Endometrial microvascular endothelial cells (primary cell): Measurements from ENCODE around the gene HRC. TPM values are rescaled to one million over a fixed set of nuclear protein-coding genes. Genes with fewer than 3 reads are reported as not detected.
"Not testable (repeated sequence)": the region's sequence is repeated elsewhere in the genome, so short reads cannot be mapped to it uniquely, and the experiment has no call there.

Experiments used
- in situ Hi-C: cut with HindIII; loops from 2 replicates; pipeline ENCODE4 v1.10.0; 2017; ENCODE audit warnings: low sequenced_read_pairs, low pct_unique_long_range_greater_than_20kb; ENCODE audit errors: inconsistent ontology term
- total RNA-seq: library from RNA; depleted of rRNA; stranded (reverse); fragments of >200 nt; gene quantifications from one replicate; pipeline ENCODE4 v1.2.3, GENCODE V29; 2015; ENCODE audit errors: inconsistent ontology term

Gene HRC
- total RNA-seq, 1 donor from 2014 or later, result not detected

DNA sequence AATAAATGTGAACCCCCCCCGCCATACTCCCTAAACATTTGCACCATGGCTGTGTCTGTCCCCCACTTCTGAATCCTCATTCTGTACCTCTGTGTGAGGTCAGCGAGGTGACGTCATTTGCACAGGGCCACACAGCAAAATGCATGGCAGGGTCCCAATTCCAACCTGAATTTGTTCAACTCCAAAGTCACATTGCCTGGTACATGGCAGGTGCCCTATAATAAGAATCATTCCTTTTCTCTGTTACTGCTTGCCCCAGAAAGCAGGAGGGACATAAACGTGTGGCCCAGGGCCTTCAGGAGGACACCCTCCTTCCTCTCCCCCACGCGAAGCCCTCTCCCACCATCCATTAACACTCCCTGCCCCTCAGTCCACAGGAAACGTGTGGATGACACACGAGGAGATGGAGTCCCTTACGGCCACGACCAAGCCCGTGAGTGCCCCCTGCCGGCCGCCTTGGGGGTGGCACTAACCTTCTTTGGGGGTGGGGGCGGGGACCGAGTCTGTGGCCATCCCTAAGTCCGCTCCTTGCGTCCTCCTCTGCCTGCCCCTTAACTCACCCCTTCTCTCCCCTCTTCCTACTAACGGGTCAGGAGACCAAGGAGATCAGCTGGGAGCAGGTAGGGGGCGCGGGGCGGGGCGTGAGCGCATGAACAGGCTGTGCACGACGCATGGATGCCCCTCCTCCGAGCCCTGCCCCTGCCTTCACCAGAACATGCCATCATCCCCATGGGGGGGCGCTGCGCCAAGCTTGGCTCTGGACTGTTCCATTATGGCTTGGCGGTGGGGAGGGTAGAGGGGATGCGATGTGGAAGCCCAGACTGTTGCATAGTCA lies 9.4 kb downstream of the HRC start:
- in situ Hi-C loops, result loop anchor here (10.0 kb wide), 1 partner anchor 49 kb away; no protein-coding TSS in a partner anchor

DNA sequence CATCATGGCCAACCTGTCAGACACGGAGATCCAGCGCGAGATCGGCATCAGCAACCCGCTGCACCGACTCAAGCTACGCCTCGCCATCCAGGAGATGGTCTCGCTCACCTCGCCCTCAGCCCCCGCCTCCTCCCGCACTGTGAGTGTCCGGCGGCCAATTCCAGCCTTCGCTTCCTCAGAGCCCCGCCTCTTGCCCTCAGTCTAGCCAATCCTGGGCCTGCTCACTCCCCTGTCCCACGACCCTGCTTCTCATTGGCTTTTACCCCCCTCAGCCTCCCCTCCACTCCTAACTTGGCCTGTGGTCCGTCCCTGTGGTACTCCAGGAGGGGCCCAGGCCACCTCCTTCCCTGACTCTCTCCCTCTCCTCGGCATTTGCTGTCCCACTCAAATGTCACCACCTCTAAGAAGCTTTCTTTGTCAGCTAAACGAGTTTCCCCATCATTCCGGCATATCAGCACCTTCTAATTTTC lies 12.3 kb downstream of the HRC start:
- in situ Hi-C loops, result loop anchor here (10.0 kb wide), 1 partner anchor 52 kb away; no protein-coding TSS in a partner anchor

GRCh38 chr19:49141352-49141751 lies 13.8 kb downstream of the HRC start:
- in situ Hi-C loops, result loop anchor here (10.0 kb wide), 1 partner anchor 53 kb away; no protein-coding TSS in a partner anchor

DNA sequence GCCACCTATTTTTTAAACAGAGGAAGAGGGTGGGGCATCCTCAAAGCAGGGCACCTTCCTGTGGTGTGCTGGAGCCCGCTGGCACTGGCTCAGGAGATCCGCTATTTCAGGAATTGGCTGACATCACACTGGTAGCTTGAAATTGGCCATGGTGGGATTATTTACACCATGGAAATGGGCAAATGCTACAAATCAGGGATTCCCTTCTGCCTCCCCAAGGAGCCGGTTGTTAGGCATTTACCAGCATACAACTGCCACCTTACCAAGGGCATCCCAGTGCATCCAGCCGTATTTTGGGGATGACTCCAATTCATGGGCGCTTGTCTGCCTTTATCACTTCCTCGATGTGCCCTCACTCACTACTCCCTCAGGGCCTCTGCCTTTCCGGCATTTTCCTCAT lies 14.2 kb downstream of the HRC start:
- in situ Hi-C loops, result loop anchor here (10.0 kb wide), 1 partner anchor 54 kb away; no protein-coding TSS in a partner anchor

GRCh38 chr19:49136771-49137171 lies 18.4 kb downstream of the HRC start:
- in situ Hi-C loops, result no loop called here

- in situ Hi-C loops, result no loop called here
Observed at GRCh38 chr19:49135686-49136085, 19.5 kb downstream of the HRC start.

GRCh38 chr19:49133621-49134454 lies 21.4 kb downstream of the HRC start:
- in situ Hi-C loops, result no loop called here

DNA sequence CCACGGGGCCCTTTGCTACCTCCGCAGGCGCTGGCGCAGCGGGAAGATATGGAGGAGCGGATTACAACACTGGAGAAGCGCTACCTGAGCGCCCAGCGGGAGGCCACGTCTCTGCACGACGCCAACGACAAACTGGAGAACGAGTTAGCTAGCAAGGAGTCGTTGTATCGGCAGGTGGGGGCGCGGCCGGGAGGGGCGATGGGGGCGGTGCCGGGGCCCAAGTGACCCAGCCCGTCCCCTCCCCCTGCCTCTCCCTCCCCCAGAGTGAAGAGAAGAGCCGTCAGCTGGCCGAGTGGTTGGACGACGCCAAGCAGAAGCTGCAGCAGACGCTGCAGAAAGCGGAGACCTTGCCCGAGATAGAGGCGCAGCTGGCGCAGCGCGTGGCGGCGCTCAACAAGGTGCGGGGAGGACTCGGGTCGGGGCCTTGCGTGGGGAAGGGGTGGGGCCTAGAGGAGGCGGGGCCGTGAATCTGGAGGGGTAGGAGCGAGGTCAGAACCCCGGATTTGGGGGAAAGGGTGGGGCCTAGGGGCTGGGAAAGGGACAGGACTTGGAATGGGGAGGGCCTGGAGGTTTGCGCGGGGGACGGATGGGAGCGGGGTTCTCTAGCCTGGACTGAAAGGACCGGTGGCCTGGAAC lies 22.1 kb downstream of the HRC start:
- in situ Hi-C loops, result no loop called here

DNA sequence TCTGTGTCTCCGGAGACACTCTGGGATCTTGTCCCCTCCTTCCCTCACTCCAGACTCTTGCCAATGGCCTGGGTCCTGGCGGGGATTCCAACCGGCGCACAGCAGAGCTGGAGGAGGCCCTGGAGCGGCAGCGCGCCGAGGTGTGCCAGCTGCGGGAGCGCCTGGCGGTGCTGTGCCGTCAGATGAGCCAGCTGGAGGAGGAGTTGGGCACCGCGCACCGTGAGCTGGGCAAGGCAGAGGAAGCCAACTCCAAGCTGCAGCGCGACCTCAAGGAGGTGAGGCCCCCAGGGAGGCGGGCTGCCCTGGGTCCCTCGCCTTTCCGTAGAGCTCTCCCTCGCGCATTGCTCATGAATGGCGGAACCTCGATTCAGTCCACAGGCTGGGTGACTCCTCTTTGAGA lies 24.9 kb downstream of the HRC start:
- in situ Hi-C loops, result no loop called here

DNA sequence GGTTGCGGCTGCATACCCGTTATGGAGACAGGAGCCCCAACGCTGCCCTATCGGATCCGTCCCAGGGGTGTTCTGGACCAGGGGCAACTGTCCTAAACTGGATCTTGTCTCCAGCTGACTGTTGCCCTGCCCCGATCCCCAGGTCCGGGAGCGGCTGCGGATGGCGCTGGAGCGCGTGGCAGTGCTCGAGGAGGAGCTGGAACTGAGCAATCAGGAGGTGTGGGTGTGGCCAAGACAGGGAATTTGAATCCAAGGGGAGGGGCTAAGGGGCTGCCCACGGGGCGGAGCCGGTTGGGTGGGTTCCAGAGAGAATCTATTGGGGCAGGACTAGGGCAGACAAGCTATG lies 26.0 kb downstream of the HRC start:
- in situ Hi-C loops, result no loop called here

DNA sequence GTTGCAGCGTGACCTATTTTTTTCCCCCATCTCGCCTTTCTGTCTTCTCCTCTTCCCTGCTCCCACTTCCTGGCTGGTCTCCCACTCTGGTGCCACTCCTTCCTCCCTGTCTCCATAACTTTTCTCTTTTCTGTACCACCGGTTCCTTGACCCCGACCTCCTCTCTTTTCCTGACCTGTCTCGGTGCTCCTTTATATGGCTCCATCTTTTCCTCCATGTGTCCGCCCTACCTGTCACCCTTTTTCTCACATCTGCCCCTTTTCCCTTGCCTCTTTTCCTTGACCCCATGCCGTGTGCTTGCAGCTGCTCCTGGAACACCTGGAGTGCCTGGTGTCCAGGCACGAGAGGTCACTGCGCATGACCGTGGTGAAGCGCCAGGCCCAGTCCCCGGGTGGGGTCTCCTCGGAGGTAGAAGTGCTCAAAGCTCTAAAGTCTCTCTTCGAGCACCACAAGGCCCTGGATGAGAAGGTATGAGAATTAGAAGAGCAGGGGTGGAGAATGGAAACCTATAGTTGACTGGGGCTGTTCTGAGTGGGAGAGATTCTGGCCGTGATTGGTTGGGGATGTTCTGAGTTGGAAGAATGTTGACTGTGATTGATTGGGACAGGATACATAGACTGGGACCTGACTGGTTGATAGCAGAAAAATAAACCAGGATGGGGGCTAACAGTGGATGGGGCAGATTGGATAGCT lies 26.5 kb downstream of the HRC start:
- in situ Hi-C loops, result no loop called here

GRCh38 chr19:49127674-49128544 lies 27.3 kb downstream of the HRC start:
- in situ Hi-C loops, result no loop called here

- in situ Hi-C loops, result not testable (repeated sequence)
Observed at GRCh38 chr19:49127225-49127624, 28.0 kb downstream of the HRC start.

- in situ Hi-C loops, result no loop called here
Observed at GRCh38 chr19:49126575-49126974, 28.6 kb downstream of the HRC start.

- in situ Hi-C loops, result no loop called here
Observed at GRCh38 chr19:49125025-49125731, 30.0 kb downstream of the HRC start.

DNA sequence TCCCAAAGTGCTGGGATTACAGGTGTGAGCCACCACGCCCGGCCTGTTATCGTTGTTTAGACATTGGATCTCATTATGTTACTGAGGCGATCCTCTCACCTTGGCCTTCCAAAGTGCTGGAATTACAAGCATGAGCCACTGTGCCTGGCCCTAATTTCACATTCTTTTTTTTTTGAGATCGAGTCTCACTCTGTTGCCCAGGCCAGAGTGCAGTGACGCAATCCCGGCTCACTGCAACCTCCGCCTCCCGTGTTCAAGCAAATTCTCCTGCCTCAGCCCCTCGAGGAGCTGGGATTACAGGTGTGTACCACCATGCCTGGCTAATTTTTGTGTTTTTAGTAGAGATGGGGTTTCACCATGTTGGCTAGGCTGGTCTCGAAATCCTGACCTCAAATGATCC lies 31.9 kb downstream of the HRC start:
- in situ Hi-C loops, result not testable (repeated sequence)

DNA sequence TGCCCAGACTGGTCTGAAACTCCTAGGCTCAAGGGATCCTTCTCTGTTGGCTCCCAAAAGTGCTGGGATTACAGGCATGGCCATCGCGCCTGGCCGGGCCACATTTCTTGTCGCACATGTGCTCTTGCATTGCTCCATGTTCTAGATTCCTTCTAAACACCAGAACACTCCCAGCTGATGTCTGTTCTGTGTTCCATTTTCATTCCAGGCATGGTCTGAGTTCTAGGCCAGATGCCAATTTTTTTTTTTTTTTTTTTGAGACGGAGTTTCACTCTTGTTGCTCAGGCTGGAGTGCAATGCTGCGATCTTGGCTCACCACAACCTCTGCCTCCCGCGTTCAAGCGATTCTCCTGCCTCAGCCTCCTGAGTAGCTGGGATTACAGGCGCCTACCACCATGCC lies 33.4 kb downstream of the HRC start:
- in situ Hi-C loops, result not testable (repeated sequence)
